Measurements from ENCODE around the gene METTL9. TPM values are rescaled to one million over a fixed set of nuclear protein-coding genes. Genes with fewer than 3 reads are reported as not detected.

The METTL9 gene
- total and polyA plus RNA-seq, 4 donors, result 26.6 to 127 (median 78.1) TPM

DNA sequence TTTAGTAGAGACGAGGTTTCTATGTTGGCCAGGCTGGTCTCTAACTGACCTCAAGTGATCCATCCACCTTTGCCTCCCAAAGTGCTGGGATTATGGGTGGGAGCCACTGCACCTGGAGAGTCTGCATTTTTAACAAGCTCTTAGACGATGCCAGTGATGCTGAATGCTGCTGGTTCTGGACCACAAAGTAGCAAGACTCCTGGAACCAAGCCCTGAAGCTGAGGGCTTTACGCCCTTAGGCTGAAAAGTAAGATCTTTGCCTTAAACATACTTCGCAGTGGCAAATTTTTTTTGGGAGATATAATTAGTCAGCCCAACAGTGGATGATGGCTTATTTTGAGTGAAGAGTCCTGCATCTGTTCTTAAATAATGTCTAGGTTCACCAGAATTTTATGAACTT, 14.0 kb downstream of the METTL9 start:
- Histone ChIP-seq H3K4me3 (no peak overlapping the region), H3K36me3 (ENCODE audit: control insufficient read depth in 4 of 4, insufficient read depth in 4 of 4, low read length in 4 of 4) (peaks cover 0 to 1% (median 0%) of the 10 kb centered on the region in 4 donors), H3K27me3 (ENCODE audit: control insufficient read depth in 3 of 3, insufficient read depth in 3 of 3, low read length in 2 of 3) (no peaks in the 10 kb centered on the region), H3K27ac (ENCODE audit: low read depth in 1 of 2, low read length in 1 of 2) (no peak overlapping the region), H3K9me3 (ENCODE audit: control insufficient read depth in 4 of 4, insufficient read depth in 3 of 4, low read length in 3 of 4) (no peaks in the 10 kb centered on the region), H3K4me1 (ENCODE audit: control insufficient read depth in 5 of 5, insufficient read depth in 5 of 5, low read length in 5 of 5) (peaks cover 3 to 22% (median 9%) of the 10 kb centered on the region in 5 donors), H3K9ac (ENCODE audit: insufficient read depth in 1 of 2, low read length in 2 of 2) (no peak overlapping the region)
- WGBS, 2 donors, result 97 to 100% methylated on average over 4 of the region's 4 CpGs
- ATAC-seq (ENCODE audit: insufficient read depth, low FRiP score) (no peak), DNase-seq (no peak)
- TF ChIP-seq, protein P1, sequence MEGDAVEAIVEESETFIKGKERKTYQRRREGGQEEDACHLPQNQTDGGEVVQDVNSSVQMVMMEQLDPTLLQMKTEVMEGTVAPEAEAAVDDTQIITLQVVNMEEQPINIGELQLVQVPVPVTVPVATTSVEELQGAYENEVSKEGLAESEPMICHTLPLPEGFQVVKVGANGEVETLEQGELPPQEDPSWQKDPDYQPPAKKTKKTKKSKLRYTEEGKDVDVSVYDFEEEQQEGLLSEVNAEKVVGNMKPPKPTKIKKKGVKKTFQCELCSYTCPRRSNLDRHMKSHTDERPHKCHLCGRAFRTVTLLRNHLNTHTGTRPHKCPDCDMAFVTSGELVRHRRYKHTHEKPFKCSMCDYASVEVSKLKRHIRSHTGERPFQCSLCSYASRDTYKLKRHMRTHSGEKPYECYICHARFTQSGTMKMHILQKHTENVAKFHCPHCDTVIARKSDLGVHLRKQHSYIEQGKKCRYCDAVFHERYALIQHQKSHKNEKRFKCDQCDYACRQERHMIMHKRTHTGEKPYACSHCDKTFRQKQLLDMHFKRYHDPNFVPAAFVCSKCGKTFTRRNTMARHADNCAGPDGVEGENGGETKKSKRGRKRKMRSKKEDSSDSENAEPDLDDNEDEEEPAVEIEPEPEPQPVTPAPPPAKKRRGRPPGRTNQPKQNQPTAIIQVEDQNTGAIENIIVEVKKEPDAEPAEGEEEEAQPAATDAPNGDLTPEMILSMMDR (IDR thresholded peaks at IDR 0.05; ENCODE audit: control extremely low read depth, extremely low read depth), result no peak

DNA sequence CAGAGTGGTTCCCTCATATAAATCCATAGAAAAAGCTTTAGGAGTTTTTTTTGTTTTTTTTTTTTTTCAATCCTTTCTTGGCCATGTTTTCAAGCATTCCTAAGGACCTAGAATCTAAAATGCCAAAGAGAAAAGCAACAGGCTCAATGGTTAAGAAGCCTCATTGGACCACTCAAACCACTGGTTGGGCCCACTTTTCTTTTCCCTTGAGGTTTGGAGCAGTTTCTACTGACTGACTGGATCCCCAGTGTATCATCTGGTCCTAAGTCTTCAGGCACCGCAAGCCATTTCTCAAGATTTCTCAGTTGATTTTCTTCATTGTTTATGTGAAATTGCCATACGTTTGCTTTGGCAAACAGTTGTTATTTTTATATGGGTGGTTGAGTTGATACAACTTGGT, 14.4 kb downstream of the METTL9 start:
- DNase-seq, result no peak
- peaks cover 0 to 2% (median under 1%) of the 10 kb centered on the region in 4 donors for H3K36me3 ChIP-seq (ENCODE audit: control insufficient read depth in 4 of 4, insufficient read depth in 4 of 4, low read length in 4 of 4)

DNA sequence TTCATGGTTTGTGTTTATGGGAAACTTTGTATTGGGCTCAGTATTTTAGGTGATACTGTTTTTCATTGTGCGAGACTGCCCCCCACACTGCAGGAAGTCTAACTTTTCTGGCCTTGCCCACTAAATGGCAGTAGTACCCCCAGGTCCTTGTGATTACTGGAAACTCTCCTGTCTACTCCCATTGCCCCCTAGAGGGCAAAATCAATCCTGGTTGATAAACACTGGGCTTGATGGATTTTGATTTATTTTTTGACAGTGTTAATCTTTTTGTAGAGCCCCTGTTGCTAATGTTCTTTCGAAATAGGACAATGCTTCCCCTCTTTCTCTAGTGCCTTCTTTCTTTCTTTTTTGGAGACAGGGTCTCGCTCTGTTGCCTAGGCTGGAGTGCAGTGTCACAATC, 15.5 kb downstream of the METTL9 start:
- 93 to 94% methylated on average over 3 of the region's 3 CpGs for WGBS, 2 donors
- H3K36me3 ChIP-seq (ENCODE audit: control insufficient read depth in 4 of 4, insufficient read depth in 4 of 4, low read length in 4 of 4), result peaks cover 1 to 6% (median 3%) of the 10 kb centered on the region in 4 donors

More for the DNA sequence above, 14.4 kb downstream of the METTL9 start:
- Histone ChIP-seq H3K4me1 (ENCODE audit: control insufficient read depth in 5 of 5, insufficient read depth in 5 of 5, low read length in 5 of 5) (peaks cover 2 to 22% (median 9%) of the 10 kb centered on the region in 5 donors), H3K27ac (ENCODE audit: low read depth in 1 of 2, low read length in 1 of 2) (no peak overlapping the region), H3K27me3 (ENCODE audit: control insufficient read depth in 3 of 3, insufficient read depth in 3 of 3, low read length in 2 of 3) (no peaks in the 10 kb centered on the region), H3K9ac (ENCODE audit: insufficient read depth in 1 of 2, low read length in 2 of 2) (no peak overlapping the region), H3K9me3 (ENCODE audit: control insufficient read depth in 4 of 4, insufficient read depth in 3 of 4, low read length in 3 of 4) (no peaks in the 10 kb centered on the region), H3K4me3 (no peak overlapping the region)
- 93% methylated on average over 2 of the region's 2 CpGs for WGBS, 2 donors
- TF ChIP-seq, protein P1 (IDR thresholded peaks at IDR 0.05; ENCODE audit: control extremely low read depth, extremely low read depth), result no peak
- ATAC-seq (ENCODE audit: insufficient read depth, low FRiP score), result no peak

More for the DNA sequence above, 15.5 kb downstream of the METTL9 start:
- TF ChIP-seq, protein P1 (IDR thresholded peaks at IDR 0.05; ENCODE audit: control extremely low read depth, extremely low read depth), result no peak
- Histone ChIP-seq H3K9ac (ENCODE audit: insufficient read depth in 1 of 2, low read length in 2 of 2) (no peak overlapping the region), H3K4me1 (ENCODE audit: control insufficient read depth in 5 of 5, insufficient read depth in 5 of 5, low read length in 5 of 5) (peaks cover 2 to 24% (median 9%) of the 10 kb centered on the region in 5 donors), H3K27ac (ENCODE audit: low read depth in 1 of 2, low read length in 1 of 2) (no peak overlapping the region), H3K27me3 (ENCODE audit: control insufficient read depth in 3 of 3, insufficient read depth in 3 of 3, low read length in 2 of 3) (no peaks in the 10 kb centered on the region), H3K9me3 (ENCODE audit: control insufficient read depth in 4 of 4, insufficient read depth in 3 of 4, low read length in 3 of 4) (no peaks in the 10 kb centered on the region), H3K4me3 (no peak overlapping the region)
- ATAC-seq (ENCODE audit: insufficient read depth, low FRiP score), result no peak
- DNase-seq, result no peak

Measured in lung (tissue), 12 donors.